DMS114 treated with DMSO at 0.1 percent for 48 hours (cell line): ENCODE data around the gene MPO.

Source experiments
- DNase-seq: peaks from one replicate; lab custom pipeline; 2025; ENCODE audit not compliant: unreplicated experiment; lab: John Stamatoyannopoulos, UW

MPO gene, protein sequence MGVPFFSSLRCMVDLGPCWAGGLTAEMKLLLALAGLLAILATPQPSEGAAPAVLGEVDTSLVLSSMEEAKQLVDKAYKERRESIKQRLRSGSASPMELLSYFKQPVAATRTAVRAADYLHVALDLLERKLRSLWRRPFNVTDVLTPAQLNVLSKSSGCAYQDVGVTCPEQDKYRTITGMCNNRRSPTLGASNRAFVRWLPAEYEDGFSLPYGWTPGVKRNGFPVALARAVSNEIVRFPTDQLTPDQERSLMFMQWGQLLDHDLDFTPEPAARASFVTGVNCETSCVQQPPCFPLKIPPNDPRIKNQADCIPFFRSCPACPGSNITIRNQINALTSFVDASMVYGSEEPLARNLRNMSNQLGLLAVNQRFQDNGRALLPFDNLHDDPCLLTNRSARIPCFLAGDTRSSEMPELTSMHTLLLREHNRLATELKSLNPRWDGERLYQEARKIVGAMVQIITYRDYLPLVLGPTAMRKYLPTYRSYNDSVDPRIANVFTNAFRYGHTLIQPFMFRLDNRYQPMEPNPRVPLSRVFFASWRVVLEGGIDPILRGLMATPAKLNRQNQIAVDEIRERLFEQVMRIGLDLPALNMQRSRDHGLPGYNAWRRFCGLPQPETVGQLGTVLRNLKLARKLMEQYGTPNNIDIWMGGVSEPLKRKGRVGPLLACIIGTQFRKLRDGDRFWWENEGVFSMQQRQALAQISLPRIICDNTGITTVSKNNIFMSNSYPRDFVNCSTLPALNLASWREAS

DNA sequence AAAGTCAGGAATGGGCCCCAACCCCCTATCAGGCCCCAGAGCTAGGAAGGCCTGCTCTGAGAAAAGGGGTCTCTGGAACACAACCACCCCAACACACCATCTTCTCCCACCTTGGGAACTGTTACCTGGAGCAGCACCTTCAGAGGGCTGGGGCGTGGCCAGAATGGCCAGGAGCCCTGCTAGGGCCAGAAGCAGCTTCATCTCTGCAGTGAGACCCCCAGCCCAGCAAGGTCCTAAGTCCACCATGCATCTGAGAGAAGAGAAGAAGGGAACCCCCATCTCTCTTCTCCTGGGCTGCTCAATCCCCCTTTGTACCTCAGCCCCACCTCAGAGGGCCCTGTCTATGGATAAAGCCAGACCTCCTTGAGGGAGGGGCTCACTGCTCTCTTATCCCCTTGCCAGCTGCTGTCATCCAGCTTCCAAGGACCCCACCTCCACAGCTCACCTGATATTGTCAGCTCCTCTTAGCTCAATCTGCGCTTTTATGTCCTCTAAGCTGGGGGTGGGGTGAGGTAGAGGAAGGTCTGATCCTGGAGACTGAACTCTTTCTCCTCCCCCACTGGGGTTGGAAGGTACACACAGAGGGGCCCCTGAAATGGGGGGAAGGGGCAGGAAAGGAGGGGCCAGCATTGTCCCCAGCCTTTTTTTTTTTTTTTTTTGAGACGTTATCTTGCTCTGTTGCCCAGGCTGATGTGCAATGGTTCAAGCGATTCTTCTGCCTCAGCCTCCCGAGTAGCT, at the start of gene MPO:
Gene MPO, minus strand, starts transcription at position 456 of the 738 bp plus-strand sequence. Its CDS starts 177 bp downstream, at position 279.
- no peak for DNase-seq

GRCh38 chr17:58329810-58330537, 49.2 kb upstream of the MPO start:
- DNase-seq: no peak

DNA sequence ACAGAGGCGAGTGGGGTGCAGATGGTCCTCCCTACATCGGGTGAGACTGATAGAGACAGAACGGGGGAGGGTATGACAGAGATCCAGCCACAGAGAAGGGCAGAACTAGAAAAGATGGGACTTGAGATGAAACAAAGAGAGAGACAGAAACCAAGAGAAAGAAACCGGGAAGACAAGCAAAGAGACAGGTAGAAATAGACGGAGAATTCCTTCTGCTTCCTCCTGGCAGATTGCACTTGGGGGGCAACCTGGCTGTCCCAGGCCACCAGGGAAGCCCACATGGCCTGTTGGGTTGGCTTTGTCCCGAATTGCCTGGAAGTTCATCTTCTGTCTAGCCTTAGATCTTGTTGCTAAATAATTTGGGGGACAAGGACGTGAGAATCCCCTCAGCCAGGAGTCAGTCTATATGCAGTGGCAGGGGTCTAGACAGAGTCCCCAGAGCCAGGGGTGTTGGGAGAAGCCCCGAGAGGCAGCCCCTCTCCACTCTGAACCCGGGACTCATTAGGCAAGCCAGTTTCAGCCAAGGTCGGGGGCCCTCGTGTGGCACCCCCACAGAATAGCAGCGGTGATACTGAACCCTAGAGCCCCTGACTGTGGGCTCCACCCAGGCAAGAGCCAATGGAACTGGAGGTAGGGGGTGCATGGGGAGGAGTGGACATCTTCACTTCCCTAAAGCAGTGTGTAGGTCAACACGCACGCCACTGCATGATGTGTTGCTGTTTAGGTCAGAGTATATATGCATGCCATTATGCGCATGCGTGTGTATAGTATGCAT, 48.5 kb upstream of the MPO start:
- DNase-seq: no peak

- DNase-seq: no peak
These were observed 47.7 kb upstream of the MPO start, which contains the start of gene TSPOAP1 for GRCh38 chr17:58328195-58329034. TSS of gene TSPOAP1 (minus strand) at chr17:58328795. CDS start at chr17:58327920, 875 bp downstream.

- DNase-seq: no peak
These were observed 46.8 kb upstream of the MPO start for GRCh38 chr17:58327363-58328194.

- DNase-seq: no peak
These were observed 46.1 kb upstream of the MPO start for GRCh38 chr17:58326609-58327362.

DNA sequence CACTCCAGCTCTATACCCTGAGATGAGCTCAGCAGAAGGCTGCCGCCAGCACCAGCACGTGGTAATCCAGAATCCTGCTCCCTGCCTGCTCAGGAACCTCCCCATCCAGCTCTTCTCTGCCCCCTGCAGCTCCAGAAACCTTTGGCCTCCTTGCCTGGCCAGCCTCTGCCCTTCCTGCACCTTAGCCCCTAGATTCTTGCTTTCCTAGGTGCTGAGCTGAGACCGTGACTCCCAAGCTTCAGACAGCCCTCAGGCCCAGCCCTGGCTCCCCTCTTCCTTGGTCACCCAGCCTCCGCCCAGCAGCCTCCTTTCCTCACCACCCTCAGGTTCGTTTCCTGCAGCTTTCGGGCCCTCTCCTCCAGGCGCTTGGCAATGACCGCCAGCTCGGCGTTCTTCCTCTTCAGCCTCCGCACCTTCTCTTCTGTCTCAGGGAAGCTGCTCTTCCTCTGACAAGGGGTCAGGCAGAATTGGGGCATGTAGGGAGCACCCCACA, 45.3 kb upstream of the MPO start:
- DNase-seq: no peak

- DNase-seq: no peak
These were observed 44.6 kb upstream of the MPO start for GRCh38 chr17:58325289-58325726.

- DNase-seq: no peak
These were observed 43.9 kb upstream of the MPO start for GRCh38 chr17:58324409-58325288.

DNA sequence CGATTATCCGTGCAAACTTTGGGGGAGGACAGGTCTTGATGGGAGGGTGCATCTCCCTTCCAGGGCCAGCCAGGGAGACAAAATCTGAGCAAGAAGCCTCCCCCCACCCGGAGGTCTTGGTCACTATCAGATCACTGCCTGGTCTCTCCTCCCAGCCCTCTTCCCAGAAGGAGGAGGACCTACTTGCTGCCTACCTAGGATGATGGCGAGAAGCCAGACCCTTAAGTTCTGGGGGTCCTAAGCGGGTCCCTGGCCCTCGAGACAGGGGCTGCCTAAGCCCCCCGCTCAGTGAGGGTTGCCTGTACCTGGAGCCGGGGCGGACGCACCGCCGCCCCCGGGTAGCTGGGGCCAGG, 43.3 kb upstream of the MPO start:
- DNase-seq: no peak

DNA sequence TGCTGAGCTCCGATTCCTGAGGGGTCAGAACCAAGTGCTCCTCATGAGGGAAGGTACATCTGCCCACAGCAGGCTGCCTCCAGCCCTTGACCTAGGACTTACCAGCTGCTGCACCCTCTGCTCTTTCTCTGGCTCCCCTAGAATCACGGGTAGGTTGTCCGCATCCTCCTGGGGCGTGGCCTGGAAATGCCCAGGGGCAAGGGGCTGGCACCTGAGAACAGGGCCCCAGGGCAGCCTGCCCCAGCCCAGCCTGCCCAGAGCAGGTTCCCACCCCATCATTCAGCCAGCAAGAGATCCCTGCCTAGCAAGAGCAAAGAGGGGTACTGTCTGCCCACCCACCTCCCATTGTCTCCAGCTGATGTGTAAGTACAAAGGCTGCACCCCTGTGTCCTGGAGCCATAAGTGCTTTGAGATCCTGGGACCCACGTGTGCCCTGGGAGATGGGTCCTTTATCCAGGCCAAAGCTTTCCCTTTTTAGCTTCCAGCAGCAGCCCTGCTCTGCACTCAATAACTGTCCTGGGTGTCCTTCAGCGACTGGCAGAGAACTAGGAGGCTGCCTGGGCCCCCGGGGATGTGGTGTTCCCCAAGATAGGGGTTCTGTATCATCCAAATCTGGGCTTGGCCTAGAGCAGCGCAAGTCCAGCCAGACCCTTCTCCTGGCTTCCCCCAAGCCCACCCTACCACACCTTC, 42.8 kb upstream of the MPO start:
- DNase-seq: no peak

DNA sequence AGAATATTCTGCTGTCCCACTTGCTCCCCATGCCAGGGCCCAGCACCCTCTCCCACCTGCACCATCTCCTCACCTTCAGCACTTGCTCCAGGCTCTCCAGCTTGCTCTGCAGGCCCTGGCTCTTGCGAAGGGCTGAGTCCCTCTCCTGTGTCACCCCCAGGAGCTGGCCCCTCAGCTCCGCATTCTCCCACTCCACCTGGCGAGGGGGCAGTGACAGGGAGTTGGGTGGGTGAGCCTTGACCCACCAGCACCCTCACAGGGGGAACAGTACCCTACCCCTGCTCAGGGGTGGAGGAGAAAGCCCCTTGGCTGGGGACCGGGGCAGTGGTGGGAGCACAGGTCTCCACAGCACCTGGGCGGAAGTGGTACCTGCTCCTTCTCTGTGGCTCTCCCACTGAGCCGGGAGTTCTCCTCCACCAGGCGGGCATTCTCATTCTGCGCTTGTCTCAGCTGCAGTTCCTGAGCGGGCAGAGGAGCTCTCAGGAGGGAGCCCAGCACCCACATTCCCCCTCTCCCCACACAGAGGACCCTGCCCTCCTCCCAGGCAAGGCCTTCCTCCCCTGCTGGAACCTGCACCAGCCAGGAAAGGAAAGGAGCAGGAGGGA, 41.9 kb upstream of the MPO start:
- no peak for DNase-seq

GRCh38 chr17:58321571-58322525, 41.1 kb upstream of the MPO start:
- DNase-seq: no peak

DNA sequence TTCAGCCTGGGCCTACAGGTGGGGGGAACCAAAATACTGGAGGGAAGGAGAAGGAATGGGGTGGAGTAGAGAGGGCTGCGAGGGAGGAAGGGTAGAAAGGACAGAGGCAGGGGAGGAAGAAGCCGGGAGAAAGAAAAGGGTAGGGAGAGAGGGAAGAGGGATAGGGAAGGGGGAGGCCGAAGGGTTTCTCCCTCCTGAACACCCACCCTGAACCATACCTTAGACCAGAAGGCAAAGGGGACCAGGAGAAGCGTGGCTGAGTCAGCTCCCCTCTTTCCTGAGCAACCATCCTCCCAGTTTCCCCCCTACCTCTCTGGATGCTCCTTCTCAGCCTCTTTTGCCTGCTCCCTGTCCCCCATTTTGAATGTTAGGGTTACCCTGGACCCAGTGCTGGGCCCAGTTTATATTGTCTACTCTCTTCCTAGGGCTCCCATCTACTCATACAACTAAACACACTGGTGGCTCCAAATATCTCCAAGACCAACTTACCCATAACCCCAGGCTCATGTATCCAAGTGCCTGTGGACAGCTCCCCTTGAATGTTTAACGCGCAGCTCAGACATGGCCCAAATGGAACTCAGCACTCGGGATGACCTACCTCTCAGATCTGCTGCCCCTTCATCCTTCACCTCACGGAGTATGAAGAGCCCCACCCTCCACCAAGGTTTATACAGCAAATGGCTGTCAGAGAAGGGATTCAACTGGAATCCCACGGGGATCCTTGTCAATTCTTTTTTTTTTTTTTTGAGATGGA, 40.0 kb upstream of the MPO start:
- no peak for DNase-seq
